Lower leg skin (tissue), 4 donors: ENCODE data around the gene CACNA1H. TPM values are rescaled to one million over a fixed set of nuclear protein-coding genes. Genes with fewer than 3 reads are reported as not detected.
"Not testable (repeated sequence)": the region's sequence is repeated elsewhere in the genome, so short reads cannot be mapped to it uniquely, and the experiment has no call there.

Experiments
- DNase-seq, 2 donors: peaks; one replicate each; pipeline ENCODE4 v3.0.0-alpha.2; 2019; ENCODE audit warnings: low spot score in 2 of 2
- H3K4me3 ChIP-seq: fragments of 200-600 bp; sonication (generic); 2 replicates; pipeline ENCODE4 v1.5.1; 2017; ENCODE audit warnings: mild to moderate bottlenecking, low read depth; ENCODE audit not compliant: poor library complexity, severe bottlenecking
- POLR2A ChIP-seq, 2 donors: fragments of 450-650 bp; IDR thresholded peaks; one replicate each; pipeline ENCODE4 v1.6.1; 2016 to 2017; ENCODE audit warnings: antibody characterized with exemption in 2 of 2, mild to moderate bottlenecking in 1 of 2, moderate library complexity in 1 of 2
- WGBS, 2 donors: methylation state at CpG; one replicate each; pipeline ENCODE4 v1.1.5; 2018; 5-methylcytosine and 5-hydroxymethylcytosine counted together
- intact Hi-C: fragments of 100-400 bp; cut with DNase I; formaldehyde crosslinking; loops from one replicate; pipeline ENCODE4 v1.15.0; 2023; ENCODE audit warnings: low total_unique reads
- total RNA-seq, 4 donors: library from RNA; depleted of rRNA; stranded (reverse); fragments of >200 nt; gene quantifications; one replicate each; pipeline ENCODE4 v1.1.0, GENCODE V29; 2016
- TF ChIP-seq, protein P1 (sequence below), 3 donors: fragments of 450-650 bp; IDR thresholded peaks; one replicate each; pipeline ENCODE4 v1.5.1; 2016; ENCODE audit warnings: antibody characterized with exemption in 3 of 3, mild to moderate bottlenecking in 3 of 3, moderate library complexity in 2 of 3

Gene CACNA1H
- total RNA-seq, 4 donors from 2014 or later: 29.3 to 151 (median 72.1) TPM

DNA sequence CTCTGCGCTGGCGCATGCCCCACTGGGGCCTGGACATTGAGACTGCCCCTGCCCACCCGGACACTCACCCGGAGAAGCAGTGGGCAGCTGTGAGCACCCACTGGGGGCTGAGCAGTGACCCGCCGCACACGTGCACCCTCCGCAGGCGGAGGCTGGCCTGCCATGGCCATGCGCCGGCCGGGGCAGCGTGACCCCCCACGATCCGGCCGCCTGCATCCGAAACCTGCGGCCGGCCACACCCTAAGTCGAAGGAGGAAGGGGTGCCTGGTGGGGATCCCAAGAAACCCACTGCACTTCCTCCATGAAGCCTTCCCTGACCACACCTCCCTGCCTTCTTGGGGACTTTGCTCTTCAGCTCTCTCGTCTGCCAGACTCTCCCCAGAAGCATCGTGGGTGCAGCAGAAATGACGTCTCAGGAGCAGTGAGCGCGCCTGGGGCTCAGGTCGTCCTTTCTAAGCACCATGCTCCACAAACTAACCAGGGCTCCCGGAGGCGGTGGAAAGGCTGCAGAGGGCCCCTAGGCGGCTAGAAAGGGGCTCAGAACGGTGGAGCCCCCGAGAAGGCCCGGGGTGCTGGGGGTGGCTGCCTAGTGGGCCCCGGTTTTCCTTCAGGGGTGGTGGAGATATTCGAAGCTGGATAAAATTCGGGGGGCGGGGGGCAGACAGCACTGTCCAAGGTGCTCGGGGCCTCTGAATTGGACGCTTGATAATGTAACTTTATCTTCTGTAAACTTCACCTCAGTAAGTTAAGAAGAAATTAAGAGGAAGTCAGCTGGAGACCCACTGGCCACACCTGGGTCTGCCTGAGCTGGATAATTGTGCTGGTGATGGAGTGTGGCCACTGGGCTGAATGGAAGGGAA, 70.7 kb downstream of the CACNA1H start:
- intact Hi-C loops: no loop called here
- WGBS, 2 donors: 73 to 85% methylated on average over 37 to 38 of the region's 38 CpGs
- TF ChIP-seq, protein P1, sequence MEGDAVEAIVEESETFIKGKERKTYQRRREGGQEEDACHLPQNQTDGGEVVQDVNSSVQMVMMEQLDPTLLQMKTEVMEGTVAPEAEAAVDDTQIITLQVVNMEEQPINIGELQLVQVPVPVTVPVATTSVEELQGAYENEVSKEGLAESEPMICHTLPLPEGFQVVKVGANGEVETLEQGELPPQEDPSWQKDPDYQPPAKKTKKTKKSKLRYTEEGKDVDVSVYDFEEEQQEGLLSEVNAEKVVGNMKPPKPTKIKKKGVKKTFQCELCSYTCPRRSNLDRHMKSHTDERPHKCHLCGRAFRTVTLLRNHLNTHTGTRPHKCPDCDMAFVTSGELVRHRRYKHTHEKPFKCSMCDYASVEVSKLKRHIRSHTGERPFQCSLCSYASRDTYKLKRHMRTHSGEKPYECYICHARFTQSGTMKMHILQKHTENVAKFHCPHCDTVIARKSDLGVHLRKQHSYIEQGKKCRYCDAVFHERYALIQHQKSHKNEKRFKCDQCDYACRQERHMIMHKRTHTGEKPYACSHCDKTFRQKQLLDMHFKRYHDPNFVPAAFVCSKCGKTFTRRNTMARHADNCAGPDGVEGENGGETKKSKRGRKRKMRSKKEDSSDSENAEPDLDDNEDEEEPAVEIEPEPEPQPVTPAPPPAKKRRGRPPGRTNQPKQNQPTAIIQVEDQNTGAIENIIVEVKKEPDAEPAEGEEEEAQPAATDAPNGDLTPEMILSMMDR (IDR thresholded peaks at IDR 0.05): no peak
- no peak for TF ChIP-seq POLR2A (IDR thresholded peaks at IDR 0.05)
- no peak overlapping the region for H3K4me3 ChIP-seq
- DNase-seq: no peak

DNA sequence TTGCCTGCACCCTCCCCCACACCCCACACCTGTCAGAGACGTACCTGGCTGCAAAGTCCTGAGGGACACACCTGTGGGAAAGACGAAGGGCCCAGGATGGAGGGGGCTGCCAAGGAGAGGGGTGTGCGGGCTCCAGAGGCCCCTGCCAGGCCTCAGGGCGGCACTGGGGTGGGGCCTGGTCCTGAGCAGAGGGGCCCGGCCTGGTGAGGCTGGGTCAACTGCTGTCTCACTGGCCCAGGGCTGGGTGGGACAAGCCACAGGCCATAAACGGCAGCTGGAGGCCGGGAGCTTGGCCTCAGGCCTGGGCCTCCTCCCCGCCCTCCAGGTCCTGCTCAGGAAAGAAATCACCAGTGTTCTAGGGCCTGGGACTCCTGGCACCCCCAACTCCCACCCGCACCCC, 71.7 kb downstream of the CACNA1H start:
- DNase-seq: no peak
- 52 to 59% methylated on average over 6 to 9 of the region's 9 CpGs for WGBS, 2 donors
- no peak overlapping the region for H3K4me3 ChIP-seq
- TF ChIP-seq POLR2A (IDR thresholded peaks at IDR 0.05): no peak
- TF ChIP-seq, protein P1 (IDR thresholded peaks at IDR 0.05): no peak
- intact Hi-C loops: no loop called here

DNA sequence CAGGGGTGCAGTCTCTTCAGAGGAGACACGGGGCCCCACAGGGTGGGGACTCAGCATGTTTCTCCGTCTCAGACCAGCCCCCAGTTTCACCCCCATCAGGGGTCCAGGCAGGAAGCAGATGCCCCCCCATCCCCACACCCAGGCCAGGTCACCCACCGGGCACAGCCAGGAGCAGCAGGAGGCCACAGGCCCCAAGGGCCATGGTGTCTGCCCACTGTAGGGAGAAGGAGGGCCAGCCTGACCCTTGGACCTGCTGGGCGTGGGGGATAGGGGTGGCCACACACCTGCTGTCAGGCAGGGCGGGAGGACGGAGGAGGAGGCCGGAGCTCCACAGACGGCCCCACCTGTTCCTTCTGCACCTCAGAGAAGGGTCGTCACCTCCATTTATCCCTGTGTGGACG, 72.1 kb downstream of the CACNA1H start, which contains the start of gene TPSG1:
Gene TPSG1 (minus strand): TSS at position 218 of the 401 bp plus-strand sequence. CDS start 16 bp downstream, at position 202.
- 57 to 64% methylated on average over 9 of the region's 10 CpGs for WGBS, 2 donors
- H3K4me3 ChIP-seq: no peak within 1 kb of the TSS
- intact Hi-C loops: no loop called here
- DNase-seq: no peak
- no peak for TF ChIP-seq POLR2A (IDR thresholded peaks at IDR 0.05)
- TF ChIP-seq, protein P1 (IDR thresholded peaks at IDR 0.05): no peak

DNA sequence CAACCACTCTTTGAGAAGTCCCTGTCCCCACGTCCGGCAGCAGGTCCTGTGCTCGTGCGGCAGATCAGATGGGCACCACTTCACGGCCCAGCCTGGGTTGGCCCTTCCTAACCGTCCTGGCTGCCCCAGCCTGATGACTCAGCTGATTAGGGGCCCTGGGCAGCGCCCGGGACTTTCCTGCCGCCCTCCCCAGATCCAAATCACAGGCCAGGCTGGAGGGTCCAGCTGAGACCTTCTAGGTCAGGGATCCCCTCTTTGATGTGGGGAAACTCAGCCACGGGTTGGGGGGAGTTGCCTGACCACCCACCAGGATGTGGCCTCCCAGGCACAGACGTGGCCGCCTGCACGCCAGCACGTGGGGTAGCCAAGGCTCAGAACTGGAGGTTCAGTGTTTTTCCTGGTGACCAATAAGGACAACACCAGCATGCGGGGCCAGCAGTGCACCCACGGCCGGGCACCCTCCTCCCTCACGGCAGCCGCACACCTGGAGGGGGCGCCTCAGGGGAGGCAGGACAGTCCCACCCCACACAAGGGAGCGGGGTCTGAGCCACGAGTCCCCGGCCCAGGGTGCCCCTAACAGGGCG, 72.9 kb downstream of the CACNA1H start:
- H3K4me3 ChIP-seq, intact Hi-C loops, DNase-seq: not testable (repeated sequence)
- WGBS, 2 donors: 52 to 55% methylated on average over 12 to 21 of the region's 24 CpGs

DNA sequence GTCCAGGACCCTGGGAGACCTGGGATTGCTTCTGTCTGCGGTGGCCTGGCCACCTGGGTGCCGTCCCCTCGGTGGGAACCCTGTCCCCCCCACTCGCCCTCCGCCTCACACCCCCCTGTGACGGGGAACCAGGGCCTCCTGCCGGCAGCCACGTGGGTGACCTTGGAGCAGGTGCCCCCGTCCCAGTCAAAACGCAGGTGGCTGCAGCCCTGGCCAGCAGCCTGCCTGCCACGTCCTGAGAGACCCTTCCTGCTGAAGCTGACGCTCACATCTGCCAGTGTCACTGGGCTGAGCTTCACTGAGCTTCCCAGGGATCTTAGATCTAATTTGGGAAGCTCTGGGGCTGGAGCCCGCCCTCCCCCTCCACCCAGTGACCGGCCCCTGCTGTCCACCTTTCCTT, 73.8 kb downstream of the CACNA1H start:
- intact Hi-C loops, H3K4me3 ChIP-seq, DNase-seq: not testable (repeated sequence)
- 51 to 56% methylated on average over 4 to 8 of the region's 14 CpGs for WGBS, 2 donors

DNA sequence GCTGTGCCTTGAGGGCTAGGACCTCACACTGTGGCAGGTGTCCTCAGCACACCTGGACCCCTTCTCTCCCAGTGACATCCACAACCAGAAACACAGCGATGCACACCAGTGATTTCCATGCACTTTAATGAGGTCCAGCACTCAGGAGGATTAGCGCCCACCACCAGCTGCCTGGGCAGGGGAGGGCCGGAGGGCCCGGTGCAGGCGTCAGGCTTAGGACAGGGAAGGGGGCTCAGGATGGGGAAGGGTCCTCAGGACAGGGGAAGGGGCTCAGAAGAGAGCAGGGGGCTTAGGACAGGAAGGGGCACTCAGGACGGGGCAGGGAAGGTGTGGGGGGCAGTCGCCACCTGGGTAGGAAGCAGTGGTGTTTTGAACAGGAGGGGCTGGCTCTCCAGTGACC, 75.3 kb downstream of the CACNA1H start:
- WGBS, 2 donors: 59 to 62% methylated on average over 6 to 7 of the region's 7 CpGs
- DNase-seq, intact Hi-C loops, H3K4me3 ChIP-seq: not testable (repeated sequence)

DNA sequence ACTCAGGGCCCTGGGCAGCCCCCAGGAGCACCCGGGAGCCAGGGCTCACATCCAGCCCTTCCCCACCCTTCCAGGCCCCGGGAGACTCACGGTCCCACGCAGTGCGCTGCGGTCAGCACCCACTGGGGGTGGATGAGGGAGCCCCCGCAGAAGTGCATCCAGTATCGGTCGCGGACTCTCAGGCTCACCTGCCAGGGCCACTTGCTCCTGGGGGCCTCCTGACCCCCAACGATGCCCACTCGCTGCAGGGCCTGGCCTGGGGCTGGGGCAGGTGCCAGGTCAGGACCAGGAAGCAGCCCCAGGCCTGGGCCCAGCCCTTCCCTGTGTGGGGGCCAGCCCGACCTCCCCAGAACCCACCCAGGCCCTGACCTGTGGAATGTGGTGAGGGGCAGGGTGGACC, 76.6 kb downstream of the CACNA1H start:
- intact Hi-C loops, H3K4me3 ChIP-seq, DNase-seq: not testable (repeated sequence)
- no CpG with 5 or more reads among the region's 13 CpGs for whole genome bisulfite sequencing, 2 donors

DNA sequence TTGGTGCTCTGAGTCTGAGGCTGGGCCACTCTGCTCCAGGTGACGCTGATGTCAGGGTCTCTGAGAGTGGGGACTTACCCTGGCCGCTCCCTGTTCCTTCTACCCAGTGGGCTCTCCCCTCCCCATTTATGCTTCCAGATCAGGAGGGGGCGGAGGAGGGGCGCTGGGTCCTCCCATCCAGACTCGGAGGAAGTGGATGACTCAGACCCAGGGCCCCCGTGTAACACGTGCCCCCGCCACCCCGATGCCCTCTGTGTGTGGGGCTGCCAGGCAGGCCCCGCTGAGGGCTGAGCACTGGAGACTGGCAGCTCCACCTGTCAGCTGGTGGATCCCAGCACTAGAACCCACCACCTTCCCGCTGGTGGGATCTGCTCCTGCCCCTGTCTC, 77.2 kb downstream of the CACNA1H start, which contains the start of gene TPSB2:
Gene TPSB2 (minus strand): TSS at position 101 of the 387 bp plus-strand sequence. CDS start 233 bp downstream, outside the sequence.
- no CpG with 5 or more reads among the region's 11 CpGs for WGBS, 2 donors
- intact Hi-C loops, H3K4me3 ChIP-seq, DNase-seq: not testable (repeated sequence)

DNA sequence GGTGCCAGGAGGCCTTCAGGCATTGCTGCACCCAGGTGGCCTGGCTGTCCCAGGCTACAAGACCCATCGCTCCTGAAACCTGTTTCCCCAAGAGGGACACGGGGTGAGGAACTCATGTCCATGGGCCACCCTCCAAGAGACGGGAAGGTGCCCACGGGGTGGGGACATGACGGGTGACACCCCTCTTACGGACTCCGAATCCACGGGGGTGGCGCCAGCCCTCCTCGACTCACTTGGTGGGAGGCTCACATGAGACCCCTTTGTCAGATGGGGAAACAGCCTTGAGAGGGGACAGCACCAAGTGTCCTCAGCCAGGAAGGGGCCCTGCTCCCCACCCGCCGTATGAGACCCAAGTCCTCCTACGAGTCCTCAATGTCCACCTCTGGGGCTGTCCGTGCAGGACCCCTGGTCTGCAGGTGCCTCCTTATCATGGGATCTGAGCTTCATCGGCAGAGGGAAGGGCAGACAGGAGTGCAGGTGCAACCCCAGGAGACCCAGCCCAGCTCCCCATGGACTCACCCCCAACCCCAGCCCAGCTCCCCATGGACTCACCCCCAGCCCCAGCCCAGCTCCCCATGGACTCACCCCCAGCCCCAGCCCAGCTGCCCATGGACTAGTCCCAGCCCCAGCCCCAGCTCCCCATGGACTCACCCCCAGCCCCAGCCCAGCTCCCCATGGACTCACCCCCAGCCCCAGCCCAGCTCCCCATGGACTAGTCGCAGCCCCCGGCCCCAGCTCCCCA, 77.7 kb downstream of the CACNA1H start:
- intact Hi-C loops, DNase-seq: not testable (repeated sequence)
- WGBS, 2 donors: 63 to 80% methylated on average over 13 to 15 of the region's 17 CpGs

DNA sequence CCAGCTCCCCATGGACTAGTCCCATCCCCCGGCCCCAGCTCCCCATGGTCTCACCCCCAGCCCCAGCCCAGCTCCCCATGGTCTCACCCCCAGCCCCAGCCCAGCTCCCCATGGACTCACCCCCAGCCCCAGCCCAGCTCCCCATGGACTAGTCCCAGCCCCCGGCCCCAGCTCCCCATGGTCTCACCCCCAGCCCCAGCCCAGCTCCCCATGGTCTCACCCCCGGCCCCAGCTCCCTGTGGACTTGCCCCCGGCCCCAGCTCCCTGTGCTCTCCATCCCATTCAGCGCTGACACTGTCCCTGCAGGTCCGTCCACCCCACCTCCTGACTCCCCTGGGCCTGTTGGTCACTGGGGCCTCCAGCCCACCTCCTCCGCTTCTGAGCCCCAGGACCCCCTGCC, 78.4 kb downstream of the CACNA1H start:
- 100% methylated on average over 1 of the region's 7 CpGs; no CpG with 5 or more reads in 1 of the 2 donors for WGBS, 2 donors
- H3K4me3 ChIP-seq, intact Hi-C loops, DNase-seq: not testable (repeated sequence)

More for the DNA sequence above, 77.7 kb downstream of the CACNA1H start:
- H3K4me3 ChIP-seq: not testable (repeated sequence)
